GM18499 (cell line): ENCODE results near the gene HMGN1.
A peak's percentile ranks its signal among the peaks of the same experiment; 100 is the strongest.
"Not testable (repeated sequence)": the region's sequence is repeated elsewhere in the genome, so short reads cannot be mapped to it uniquely, and the experiment has no call there.

ENCODE experiments used
- ATAC-seq: cut with Tn5 transposase; IDR thresholded peaks from one replicate; pipeline ENCODE4 v1.9.1; 2021; ENCODE audit warnings: moderate number of reproducible peaks; ENCODE audit not compliant: insufficient read depth, unreplicated experiment

Gene HMGN1

GRCh38 chr21:39373634-39374033, 24.7 kb upstream of the HMGN1 start:
- no peak for ATAC-seq

DNA sequence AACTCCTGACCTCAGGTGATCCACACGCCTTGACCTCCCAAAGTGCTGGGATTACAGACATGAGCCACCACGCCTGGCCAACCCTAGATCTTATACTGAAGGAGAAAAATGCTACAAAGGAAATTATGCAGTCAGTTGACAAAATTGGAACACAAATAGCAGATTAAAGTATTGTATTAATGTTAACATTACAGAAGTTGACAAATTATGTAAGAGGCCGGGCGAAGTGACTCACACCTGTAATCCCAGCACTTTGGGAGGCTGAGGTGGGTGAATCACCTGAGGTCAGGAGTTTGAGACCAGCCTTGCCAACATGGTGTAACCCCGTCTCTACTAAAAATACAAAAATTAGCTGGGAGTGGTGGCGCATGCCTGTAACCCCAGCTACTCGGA, 21.0 kb upstream of the HMGN1 start:
- not testable (repeated sequence) for ATAC-seq

GRCh38 chr21:39367783-39368182, 18.9 kb upstream of the HMGN1 start:
- ATAC-seq, result no peak

GRCh38 chr21:39366563-39366962, 17.7 kb upstream of the HMGN1 start:
- ATAC-seq, result no peak

GRCh38 chr21:39364949-39365348, 16.1 kb upstream of the HMGN1 start:
- no peak for ATAC-seq

DNA sequence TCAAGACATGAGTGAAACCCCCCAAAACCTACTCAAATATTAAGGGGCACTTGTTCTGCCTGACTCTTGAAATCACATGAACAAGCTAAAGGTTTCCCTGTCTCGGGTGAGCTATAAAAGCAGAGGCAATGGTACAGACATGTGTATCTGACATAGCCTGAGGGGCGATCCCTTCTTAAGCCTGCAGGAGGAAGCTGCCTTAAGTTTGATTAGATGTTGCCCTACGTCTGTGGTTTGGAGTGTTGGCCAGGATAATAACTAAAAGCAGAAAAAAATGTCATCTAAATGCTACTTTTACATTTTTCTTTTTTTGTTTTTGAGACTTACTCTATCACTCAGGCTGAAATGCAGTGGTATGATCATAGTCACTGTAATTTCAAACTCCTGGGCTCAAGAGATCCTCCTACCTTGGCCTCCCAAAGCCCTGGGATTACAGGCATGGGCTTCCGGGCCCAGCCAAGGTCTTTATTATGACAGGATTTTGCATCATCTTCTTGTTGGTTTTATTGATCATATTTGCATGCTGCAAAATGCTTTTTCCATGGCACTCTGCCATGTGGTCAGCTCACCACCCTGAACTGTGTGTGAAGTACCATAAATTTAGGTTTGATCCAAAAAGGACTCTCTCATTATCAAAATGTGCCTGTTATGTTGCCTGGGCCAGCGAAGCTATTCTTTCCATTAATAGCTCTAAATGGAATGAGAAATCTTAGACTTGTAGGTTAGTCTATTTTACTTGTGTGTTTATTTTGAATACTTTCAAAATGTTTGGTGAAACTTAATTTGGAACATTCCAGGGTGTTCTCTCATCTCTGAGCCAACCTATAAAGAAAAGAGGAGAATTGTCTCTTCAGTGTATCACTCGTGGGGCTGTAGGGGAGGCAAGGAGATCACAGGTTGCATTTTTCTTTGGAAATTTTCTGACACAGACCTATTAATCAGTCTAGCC, 15.0 kb upstream of the HMGN1 start:
- ATAC-seq, result no peak

GRCh38 chr21:39362733-39363132, 13.8 kb upstream of the HMGN1 start:
- ATAC-seq, result no peak

GRCh38 chr21:39359382-39359781, 10.5 kb upstream of the HMGN1 start:
- no peak for ATAC-seq

GRCh38 chr21:39353295-39353694, 4.4 kb upstream of the HMGN1 start:
- ATAC-seq, result no peak

GRCh38 chr21:39350094-39351005, 1.5 kb upstream of the HMGN1 start:
- no peak for ATAC-seq

DNA sequence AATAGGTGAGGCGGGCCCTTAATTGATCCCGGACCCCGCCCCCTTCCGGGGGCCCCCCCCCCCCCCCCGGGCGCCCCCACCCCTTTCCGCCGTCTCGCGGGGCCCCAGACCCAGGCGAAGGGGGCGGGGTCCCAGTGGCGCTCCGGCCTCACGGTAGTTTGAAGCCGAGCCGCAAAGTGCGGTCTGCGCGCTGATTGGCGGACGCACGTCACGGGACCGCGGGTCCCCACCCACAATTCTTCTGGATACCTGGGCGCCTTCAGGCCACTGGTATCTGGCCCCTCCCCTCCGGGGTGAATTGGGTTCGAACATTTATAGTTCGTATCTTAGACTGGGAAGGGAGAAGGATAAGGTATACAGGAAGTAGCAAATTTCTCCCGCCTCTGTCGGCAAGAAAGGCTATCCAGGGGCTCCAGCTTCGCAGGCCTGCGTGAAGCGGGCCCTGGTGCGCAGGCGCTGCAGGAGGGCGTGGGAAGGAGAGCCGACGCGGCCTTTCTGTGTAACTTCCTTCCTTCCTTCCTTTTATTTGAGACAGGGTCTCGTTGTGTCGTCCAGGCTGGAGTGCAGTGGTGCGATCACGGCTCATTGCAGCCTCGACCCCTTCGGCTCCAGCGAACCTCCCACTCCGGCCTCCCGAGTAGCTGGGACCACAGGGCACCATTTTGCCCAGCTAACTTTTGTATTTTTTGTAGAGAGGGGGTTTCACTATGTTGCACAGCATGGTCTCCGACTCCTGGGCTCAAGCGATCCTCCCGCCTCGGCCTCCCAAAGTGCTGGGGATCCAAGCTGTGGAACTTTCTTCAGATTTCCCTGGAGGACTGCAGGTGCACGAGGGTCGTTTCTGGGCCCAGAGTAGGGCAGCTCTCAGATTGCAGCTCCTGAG, 564 bp upstream of the HMGN1 start:
- ATAC-seq, result peak; percentile 81

DNA sequence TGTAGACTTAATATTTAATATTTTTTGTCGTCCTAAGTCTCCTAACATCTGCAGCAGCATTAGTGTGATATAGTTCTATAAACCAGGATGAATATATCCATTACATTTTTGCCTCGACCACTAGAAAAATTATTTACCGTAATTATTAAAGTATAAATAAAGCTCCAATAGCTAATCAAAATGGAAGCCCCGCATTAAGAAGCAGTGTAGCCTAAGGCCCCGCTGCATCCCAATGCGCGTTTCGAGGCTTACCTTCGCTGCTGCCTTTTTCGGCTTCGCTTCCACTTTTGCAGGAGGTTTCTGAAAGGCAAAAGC, 891 bp downstream of the HMGN1 start:
- no peak for ATAC-seq

- no peak for ATAC-seq
Observed at GRCh38 chr21:39347537-39347936, 1.4 kb downstream of the HMGN1 start.

GRCh38 chr21:39346671-39347331, 2.1 kb downstream of the HMGN1 start:
- no peak for ATAC-seq

DNA sequence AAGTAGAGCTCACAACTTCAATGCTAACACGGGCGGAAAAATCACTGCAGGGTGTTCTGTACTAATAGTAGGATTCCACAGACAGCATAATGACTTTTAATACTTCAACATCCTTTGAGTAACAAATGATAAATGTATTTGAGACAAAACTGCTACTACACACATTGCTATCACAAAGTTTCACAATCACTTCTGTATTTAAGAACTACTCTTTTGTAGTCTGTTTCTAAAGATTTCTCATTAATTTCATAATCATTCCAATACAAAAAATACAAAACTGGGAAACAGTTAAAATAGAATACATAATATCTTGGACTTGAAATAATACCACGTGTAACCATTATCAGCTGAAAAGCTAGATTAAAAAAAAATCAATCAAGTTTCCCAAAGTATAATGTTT, 2.7 kb downstream of the HMGN1 start:
- ATAC-seq, result no peak

DNA sequence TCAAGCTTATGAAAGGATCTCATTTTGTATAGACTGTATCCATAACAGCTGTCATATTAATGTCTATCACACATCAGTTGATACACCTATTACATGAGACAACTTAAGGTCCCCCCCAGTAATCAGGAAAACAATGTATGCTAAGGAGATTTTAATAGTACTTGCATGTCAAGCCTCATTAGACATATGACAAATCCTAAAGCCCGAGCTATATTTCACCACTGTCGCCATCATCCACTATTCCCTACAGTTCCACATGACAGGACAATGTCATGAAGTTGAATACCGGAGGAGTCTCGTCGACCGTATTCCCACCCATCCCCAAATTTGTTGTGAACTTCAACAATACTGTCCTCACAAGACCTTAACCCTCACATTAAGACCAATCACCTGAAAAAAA, 3.4 kb downstream of the HMGN1 start:
- no peak for ATAC-seq

DNA sequence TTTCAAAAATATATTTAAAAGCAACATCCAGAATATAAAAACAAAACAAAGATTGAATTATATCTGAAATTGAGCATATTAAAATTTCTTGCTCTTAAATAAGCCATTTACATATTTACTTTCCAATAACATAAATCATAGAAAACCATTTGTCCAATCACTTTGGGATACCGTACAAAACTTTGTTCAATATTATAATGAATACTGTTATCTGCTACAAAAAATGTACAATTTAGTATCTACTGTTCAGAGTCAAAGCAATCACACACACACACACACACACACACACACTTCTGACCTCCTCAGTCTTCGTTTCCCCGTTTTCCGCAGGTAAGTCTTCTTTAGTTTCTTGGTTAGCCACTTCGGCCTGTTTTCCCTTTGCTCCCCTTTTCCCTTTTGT, 4.0 kb downstream of the HMGN1 start:
- no peak for ATAC-seq

- ATAC-seq, result no peak
Observed at GRCh38 chr21:39341249-39341923, 7.5 kb downstream of the HMGN1 start.

GRCh38 chr21:39340687-39341086, 8.2 kb downstream of the HMGN1 start:
- ATAC-seq, result no peak
